Measurements from ENCODE around the gene FAM184A.
"Not testable (repeated sequence)": the region's sequence is repeated elsewhere in the genome, so short reads cannot be mapped to it uniquely, and the experiment has no call there.

FAM184A gene

DNA sequence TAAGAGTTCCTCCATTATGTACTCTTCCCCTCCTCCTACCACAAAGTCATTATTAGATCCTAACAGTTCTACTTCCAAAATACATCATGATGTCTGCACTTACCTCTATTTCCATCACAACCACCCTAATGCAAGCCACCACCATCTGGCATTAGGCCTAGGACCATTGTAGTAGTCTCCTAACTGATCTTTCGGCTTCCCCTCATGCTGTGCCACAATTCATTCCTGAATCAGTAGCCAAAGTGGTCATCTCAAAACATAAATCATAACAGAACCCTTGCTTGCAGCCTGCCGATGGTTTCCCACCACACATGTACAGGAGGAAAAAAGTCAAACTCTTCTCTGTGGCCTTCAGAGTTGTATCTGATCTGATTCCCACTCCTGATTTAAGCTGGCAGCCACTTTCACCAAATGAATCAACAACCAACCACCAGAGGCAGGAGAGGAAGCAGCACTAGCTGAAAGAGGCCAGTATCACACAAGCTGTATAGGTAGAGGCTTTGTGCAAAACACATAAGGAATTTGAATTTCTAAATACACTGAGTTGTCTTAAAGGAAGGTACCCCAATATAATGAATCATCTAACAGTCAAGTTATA is 26.1 kb downstream of the FAM184A start:
- DNase-seq (ENCODE audit: low read depth) = no peak

DNA sequence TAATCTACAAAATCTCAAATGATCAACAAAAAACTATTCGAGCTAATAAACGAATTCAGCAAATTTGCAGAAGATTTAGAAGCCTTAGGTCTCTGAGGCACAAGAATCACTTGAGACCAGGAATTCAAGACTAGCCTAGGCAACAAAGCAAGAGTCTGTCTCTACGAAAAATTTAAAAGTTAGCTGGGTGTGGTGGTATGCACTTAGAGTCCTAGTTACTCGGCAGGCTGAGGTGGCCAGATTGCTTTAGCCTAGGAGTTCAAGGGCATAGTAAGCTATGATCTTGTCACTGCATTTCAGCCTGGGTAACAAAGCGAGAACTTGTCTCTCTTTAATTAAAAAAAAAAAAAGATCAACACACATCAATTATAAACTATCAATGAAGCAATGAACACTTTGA is 34.2 kb downstream of the FAM184A start:
- no peak for DNase-seq (ENCODE audit: low read depth)

DNA sequence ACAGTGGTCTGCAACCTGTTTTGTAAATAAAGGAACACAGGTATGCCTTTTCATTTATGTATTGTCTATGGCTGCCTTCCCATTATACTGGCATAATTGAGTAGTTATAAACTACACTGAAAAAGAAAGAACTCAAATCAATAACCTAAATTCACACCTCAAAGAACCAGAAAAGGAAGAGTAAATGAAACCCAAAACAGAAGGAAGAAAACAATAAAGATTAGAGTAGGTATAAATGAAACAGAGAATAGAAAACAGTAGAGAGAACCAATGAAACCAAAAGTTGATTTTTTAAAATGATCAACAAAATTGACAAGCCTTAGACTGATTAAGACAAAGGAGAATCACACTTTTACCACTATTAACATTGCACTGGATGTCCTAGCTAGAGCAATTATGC is 34.7 kb downstream of the FAM184A start:
- DNase-seq (ENCODE audit: low read depth) = no peak

DNA sequence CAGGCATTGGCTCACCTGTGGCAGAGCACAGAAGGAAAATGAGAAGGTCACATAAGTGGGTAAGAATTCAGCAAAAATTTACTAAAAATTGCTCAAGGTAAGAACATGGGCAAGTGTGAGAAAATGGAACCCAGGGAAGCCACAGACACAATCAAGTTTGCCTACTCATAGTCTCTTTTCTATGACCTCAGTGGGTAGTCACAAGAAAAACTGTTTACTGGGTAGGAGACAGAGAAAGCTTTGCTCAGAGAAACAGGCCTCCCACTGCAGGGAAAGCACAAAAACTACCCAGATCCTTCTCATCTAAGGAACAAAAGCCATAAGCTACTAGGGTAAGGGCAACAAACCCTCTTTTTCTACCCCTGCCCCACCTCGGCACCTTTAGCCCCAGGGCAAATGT is 35.2 kb downstream of the FAM184A start:
- DNase-seq (ENCODE audit: low read depth) = no peak

DNA sequence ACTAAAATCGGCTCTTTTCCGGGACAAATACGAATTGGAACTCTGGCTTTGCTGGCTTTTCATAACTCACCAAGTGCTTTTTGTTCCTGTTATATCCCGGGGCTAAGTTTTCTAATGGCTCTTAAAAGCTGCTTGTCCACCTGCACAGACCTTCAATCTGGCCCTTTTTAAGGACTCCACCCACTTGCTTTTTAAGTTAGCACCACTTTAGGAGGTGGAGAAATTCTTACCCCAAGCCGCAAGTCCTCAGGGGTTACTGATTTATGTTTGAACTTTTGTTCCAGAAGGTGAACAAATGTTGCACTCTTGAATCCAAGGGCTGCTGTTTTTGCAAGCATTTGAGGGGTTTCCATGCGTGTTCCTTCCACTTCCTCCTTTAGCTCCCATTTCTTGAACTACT is 37.8 kb downstream of the FAM184A start:
- DNase-seq (ENCODE audit: low read depth) = no peak

DNA sequence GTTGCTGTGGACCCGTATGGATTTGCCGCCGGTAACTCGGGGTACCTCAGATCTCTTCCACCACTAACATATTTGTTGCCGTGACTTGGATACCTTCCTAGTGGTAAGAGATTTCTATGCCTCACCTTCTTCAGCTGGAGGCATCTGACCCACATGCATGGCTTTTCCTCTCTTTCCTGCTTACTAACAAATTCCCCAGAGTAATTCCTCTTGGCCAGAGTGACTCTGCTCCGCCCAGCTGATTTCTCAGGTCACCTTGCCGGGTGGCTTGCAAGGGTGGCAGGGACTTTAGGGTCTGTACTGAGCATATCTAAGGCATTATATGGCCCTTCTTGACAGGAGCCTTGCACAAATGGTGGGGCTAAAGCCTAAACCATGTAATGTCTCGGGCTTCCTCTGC is 38.2 kb downstream of the FAM184A start:
- DNase-seq (ENCODE audit: low read depth) = no peak

DNA sequence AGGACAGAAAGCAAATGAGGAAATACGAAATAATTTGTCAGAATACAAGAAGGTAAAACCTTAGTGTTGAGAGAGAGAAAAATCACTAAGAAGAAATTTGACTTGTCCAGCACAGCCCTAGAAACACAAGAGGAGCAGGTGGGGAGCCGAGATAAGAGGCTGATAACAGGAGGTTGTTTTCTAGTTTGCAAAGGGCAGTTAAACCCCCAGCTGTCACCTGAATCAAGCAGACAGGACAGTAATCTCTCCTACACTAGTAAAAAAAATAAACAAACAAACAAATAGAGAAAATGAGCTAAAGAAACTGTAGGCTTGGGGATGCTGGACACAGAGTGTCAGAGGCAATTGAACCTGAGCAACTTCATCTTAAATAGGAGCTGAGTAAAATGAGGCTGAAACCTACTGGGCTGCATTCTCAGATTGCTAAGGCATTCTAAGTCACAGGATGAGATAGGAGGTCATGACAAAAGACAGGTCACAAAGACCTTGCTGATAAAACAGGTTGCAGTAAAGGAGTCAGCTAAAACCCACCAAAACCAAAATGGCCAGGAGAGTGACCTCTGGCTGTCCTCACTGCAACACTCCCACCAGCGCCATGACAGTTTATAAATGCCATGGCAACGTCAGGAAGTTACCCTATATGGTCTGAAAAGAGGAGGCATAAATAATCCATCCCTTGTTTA is 40.4 kb downstream of the FAM184A start:
- no peak for DNase-seq (ENCODE audit: low read depth)

DNA sequence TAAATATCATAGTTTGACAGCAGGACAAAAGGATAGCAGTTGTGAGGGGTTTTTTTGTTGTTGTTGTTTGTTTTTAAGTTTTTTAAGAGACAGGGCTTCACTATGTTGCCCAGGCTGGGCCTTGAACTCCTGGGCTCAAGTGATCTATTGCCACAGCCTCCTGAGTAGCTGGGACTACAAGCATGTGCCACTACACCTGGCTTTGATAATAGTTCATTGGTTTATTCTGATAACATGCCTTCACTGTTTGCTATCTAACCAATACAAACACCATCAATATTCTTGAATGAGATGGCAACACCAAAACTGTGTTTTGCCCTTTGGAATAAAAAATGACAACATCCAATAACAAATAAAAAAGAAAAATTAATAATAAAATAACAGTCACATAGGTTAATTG is 41.2 kb downstream of the FAM184A start:
- no peak for DNase-seq (ENCODE audit: low read depth)

DNA sequence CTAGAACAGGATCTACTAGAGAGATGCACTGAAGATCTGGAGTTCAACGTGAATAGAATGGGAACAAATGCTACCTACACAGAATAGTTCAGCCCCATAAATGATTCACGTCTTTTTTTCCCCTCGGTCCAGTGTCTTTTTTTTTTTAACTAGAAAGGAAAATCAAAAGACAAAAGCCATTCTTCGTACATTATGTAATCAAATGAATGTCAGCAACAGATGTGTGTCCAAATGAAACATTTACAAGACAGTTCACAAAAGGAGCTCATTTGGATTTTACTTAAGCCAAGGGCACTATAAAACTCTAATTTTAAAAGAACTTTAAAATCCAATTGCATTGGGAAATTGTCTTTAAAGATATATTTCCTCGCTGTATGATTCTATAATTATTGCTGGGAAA is 42.4 kb downstream of the FAM184A start:
- no peak for DNase-seq (ENCODE audit: low read depth)

DNA sequence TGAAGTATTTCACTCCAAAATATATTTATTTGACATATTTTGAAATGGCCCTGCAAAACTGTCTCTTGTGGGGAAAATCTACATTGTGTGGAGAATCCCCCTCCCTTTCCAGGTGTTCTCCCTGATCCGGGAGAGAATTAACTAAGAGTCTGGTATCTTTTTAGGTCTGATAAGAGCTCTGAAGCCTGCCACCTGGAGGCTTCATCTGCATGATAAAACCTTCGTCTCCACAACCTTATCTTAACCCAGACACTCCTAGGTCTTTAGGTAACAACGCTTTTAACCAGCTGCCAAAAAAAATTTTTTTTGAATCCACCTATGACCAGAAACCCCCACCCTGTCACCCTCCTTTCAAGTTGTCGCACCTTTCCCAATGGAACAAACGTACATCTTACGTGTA is 43.0 kb downstream of the FAM184A start:
- DNase-seq (ENCODE audit: low read depth) = no peak

DNA sequence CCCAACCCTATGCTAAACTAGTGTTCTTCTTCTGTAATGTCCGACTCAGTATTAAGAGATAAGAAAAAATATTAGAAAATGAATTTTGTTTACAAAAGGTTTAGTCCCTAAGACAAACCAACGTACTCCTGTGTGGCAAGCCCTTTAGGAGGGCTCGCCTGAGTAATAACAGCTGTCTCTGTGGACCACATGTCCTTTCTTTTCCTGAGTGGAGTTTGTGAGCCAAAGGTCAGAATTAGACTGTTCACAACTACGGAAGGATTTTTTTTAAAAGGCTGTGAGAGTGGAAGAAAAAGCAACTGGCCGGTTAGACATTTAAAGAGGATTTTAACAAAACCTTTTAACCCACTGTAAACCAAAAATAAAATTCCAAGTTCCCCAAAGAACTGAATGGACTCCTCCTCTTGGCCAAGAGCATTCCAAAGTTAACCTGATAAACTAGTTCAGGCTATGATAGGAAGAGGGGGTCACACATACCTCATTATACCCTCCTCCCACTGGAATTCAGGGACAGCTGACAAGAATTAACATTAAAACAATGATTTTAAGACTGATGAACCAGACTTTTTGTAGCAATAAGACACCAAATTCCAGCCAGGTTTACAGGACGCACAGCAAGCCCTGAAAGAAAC is 43.5 kb downstream of the FAM184A start:
- DNase-seq (ENCODE audit: low read depth) = no peak

DNA sequence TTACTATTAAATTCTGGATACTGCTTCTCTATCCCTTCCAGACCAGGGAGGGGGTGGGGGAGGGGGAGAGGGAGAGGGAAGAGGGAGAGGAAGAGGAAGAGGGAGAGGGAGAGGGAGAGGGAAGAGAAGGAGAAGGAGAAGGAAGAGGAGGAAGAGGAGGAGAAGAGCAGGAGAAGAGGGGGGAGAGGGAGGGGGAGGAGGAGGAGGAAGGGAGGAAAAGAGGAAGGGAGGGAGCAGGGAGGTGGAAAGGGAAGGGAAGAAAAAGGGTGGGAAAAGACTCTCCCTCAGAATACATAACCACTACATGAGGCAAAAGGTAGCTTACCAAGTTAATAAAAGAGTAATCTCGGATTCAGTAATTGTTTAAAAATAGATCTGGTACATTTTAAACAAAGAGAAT is 46.0 kb downstream of the FAM184A start:
- no peak for DNase-seq (ENCODE audit: low read depth)

DNA sequence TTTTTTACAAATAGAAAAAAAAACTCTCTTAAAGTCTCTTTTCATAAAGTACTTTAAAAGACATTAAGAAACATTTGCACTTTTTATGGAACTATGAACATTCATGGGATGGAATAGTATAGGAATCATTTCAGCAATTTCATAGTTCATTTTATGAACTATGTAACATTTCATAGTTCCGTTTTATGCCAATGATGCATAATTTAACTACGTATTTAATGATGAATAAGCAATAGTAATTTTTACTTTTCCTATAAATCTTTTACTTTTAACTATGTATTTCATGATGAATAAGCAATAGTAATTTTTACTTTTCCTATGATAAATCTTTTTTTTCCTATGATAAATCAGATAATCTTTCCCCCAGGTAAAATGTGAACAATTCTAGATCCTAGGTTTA is 47.7 kb downstream of the FAM184A start:
- no peak for DNase-seq (ENCODE audit: low read depth)

DNA sequence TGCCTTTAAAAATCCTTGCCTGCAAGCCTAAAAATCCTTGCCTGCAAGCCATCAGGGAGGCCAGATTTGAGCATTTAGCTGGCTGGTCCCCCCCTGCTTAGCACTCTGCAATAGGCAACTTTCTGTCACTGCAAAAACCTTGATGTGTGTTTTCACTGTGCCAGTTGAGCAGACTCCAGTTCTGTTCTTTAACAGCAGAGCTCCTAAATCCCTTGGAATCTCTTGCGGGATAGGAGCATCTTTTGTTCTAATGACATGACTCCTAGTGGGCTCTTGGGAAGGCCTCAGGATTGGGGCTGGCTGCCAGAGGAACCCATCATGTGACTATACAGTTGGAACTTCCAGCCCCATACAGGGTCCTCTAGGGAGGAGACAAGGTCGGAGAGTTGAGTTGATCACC is 50.4 kb downstream of the FAM184A start:
- no peak for DNase-seq (ENCODE audit: low read depth)

DNA sequence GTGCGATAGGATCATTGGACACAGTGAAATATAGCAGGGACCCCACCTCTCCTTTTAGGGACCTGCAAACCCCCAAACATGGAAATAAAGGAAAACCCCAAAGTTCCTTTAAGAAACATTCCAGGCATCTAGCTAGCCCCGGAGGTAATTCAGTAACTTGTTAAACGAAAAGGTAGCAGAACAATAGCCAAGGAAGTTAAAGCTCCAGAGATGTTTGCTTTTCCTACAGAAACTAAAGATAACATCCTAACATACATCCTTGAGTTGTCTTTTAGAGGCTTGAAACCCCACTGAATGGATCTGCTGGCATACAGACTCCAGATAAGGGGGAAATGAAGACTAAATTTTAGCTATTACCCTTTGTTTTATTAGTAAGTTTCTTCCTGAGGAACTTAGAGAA is 51.0 kb downstream of the FAM184A start:
- DNase-seq (ENCODE audit: low read depth) = no peak

DNA sequence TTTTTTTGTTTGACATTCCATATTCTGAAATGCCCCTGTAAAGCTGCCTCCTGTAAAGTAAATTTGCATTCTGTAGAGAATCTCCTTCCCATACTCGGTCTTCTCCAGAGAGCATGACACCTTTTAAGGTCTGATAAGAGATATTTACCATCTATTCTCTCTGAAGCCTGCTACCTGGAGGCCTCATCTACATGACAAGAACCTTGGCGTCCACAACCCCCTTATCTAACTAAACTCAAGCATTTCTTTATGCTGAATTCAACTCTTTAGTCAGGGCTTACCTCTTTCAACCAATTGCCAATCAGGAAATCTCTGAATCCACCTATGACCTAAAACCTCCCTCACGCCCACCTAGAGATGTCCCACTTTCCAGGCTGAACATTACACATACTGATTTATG is 51.6 kb downstream of the FAM184A start:
- DNase-seq (ENCODE audit: low read depth) = no peak

DNA sequence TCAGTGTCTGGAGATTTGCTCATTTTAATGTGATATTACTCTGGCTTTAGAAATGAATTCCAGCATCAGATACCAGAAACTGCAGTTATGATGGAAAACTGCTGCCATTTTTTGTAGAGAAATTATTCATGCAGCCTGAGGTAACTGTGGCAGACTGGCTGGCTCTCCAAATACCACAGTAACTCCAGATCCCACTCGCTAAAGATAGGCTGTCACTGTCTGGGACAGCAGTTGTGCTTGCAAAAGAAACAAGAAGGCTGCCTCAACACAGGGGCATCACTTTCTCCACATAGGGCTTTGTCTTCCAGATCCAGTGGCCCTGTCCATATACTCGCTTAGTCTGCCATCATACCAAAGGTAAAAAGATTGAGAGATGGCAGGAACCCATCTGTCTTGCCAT is 52.7 kb downstream of the FAM184A start:
- DNase-seq (ENCODE audit: low read depth) = no peak

DNA sequence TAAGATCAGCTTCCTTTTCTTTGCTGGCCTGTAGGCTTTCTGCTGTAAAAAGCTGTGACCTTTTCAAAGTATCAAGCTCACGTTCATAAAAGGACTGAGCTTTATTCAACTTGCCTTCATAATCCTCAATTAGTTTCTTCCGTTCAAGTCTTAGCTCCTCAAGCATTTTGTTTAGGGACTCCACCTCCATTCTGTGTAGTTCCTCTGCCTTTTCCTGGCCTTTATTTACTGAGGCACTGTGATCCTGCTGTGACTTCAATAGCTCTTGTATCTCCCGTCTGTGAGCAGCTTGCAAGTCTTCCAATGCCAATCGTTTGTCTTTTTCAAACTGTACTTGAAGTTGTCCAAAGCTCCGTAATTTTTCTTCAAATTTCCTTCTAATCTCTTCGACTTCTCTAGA is 54.4 kb downstream of the FAM184A start:
- DNase-seq (ENCODE audit: low read depth) = no peak

DNA sequence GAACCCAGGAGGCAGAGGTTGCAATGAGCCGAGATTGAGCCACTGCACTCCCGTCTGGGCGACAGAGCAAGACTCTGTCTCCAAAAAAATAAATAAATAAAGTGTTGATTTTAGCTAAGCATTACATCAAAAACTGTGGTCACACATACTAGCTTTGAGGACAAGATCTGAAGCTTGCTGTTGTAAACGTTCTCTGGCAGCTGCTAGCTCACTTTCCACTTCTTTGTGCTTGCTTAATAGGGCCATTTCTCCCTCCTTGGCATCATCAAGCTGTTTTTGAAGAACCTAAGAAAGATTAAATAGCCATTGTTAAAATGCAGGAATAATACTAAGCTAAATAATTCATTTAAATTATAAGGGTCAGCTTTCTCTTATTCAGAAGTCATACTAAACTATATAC is 55.7 kb downstream of the FAM184A start:
- DNase-seq (ENCODE audit: low read depth) = no peak

DNA sequence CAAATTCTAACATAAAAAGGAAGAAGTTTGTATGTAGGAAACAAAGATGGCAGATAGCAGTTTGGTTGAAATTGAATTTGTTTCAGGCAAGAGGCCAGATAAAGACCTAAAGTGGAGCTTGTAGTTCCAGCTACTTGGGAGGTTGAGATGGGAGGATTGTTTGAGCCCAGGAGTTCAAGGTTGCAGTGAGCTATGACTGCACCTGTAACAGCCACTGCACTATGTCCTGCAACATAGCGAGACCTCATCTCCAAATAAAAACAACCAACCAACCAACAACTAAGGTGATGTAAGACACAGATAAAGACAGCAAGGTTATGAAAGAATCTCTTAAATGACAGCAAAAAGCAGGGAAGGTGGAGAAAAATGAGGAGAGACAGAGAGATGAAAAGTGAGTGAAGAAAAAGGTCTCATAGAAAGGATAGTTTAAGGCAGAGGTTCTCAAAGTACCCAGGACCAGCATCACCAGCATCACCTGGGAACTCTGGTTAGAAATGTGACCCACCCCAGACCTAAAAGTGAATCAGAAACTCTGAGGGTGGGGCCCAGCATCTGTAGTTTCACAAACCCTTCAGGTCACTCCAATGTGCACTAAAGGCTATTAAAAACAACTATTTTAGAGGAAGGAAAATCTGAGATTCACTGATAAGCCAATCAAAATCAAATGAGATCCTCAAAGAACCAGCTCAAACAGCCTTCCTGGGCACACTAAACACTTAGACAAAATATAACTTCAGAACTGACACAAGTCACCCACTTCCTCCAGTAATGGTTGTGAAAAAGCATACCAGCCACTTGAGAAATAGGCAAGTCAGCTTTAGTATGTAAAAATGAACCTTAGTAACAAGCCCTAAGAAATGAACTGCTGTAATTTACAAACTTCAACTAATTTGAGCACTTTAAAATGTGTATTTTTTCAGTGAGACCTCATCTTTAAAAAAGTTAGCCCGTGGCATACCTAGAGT is 57.6 kb downstream of the FAM184A start:
- DNase-seq (ENCODE audit: low read depth) = no peak

DNA sequence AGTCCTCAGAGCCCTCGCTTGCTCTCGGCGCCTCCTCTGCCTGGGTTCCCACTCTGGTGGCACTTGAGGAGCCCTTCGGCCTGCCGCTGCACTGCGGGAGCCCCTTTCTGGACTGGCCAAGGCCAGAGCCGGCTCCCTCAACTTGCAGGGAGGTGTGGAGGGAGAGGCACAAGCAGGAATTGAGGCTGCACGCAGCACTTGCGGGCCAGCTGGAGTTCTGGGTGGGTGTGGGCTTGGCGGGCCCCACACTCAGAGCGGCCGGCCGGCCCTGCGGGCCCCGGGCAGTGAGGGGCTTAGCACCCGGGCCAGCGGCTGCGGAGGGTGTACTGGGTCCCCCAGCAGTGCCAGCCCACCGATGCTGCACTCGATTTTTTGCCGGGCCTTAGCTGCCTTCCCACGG is 63.3 kb downstream of the FAM184A start:
- not testable (repeated sequence) for DNase-seq (ENCODE audit: low read depth)

DNA sequence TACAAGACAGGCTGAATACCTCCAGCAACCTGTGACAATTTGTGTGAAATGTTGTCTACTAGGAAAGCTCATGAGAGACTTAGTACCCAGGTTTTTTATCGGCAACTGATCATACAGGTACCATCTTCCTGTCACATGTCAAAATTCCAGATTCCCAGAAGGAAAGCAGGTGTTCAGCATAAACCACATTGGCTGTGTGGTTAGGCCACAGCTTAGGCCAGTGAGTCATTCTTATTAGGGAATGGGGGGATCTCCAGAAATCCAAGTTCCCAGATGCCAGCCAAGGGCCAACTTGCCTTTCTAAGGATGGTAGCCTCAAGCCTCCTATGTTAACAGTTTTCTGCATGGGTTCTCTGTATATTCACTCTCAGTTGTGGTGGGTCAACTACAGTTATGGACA is 65.9 kb downstream of the FAM184A start:
- DNase-seq (ENCODE audit: low read depth) = peak; percentile 1

DNA sequence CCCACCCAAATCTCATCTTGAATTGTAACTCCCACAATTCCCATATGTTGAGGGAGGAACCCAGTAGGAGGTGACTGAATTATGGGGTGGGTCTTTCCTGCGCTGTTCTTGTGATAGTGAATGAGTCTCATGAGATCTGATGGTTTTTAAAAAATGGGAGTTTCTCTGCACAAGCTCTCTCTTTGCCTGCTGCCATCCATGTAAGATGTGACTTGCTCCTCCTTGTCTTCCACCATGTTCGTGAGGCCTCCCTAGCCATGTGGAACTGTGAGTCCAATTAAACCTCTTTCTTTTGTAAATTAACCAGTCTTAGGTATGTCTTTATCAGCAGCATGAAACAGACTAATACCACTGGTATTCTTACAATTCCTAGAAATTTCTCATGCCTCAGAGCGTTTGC is 69.2 kb downstream of the FAM184A start:
- not testable (repeated sequence) for DNase-seq (ENCODE audit: low read depth)
